Suprapubic skin (tissue), 4 donors: ENCODE data around the gene GORAB. TPM values are rescaled to one million over a fixed set of nuclear protein-coding genes. Genes with fewer than 3 reads are reported as not detected.

Source experiments
- DNase-seq, 2 donors: peaks; one replicate each; pipeline ENCODE4 v3.0.0-alpha.2; 2019; ENCODE audit warnings: low spot score in 2 of 2
- H3K27ac ChIP-seq: fragments of 200-600 bp; sonication (generic); one replicate; pipeline ENCODE4 v1.5.1; 2019
- H3K27me3 ChIP-seq: fragments of 200-600 bp; sonication (generic); one replicate; pipeline ENCODE4 v1.5.1; 2019
- H3K36me3 ChIP-seq: fragments of 200-600 bp; sonication (generic); one replicate; pipeline ENCODE4 v1.5.1; 2019
- H3K4me1 ChIP-seq: fragments of 200-600 bp; sonication (generic); one replicate; pipeline ENCODE4 v1.5.1; 2019
- H3K4me3 ChIP-seq: fragments of 200-600 bp; sonication (generic); one replicate; pipeline ENCODE4 v1.5.1; 2019; ENCODE audit warnings: mild to moderate bottlenecking
- H3K9me3 ChIP-seq: fragments of 200-600 bp; sonication (generic); one replicate; pipeline ENCODE4 v1.5.1; 2019
- EP300 ChIP-seq: sonication (generic); formaldehyde crosslinking; IDR thresholded peaks from one replicate; pipeline ENCODE4 v1.6.1; 2017; ENCODE audit warnings: antibody characterized with exemption
- POLR2A ChIP-seq, 2 donors: fragments of 450-650 bp; IDR thresholded peaks; one replicate each; pipeline ENCODE4 v1.6.1; 2017; ENCODE audit warnings: antibody characterized with exemption in 2 of 2, mild to moderate bottlenecking in 2 of 2, moderate library complexity in 2 of 2
- POLR2AphosphoS5 ChIP-seq, 3 donors: sonication (generic); formaldehyde crosslinking; IDR thresholded peaks; one replicate each; pipeline ENCODE4 v1.6.1; 2017; ENCODE audit warnings: antibody characterized with exemption in 3 of 3
- WGBS: methylation state at CpG from one replicate; pipeline ENCODE4 v1.1.5; 2018; 5-methylcytosine and 5-hydroxymethylcytosine counted together
- total RNA-seq, 4 donors: library from RNA; depleted of rRNA; stranded (reverse); fragments of >200 nt; gene quantifications; one replicate each; pipeline ENCODE4 v1.1.0, GENCODE V29; 2016
- TF ChIP-seq, protein P1 (sequence below), 2 donors: fragments of 200-600 bp in 1 of 2; fragments of 450-650 bp in 1 of 2; sonication (generic) in 1 of 2; IDR thresholded peaks; one replicate each; pipeline ENCODE4 v1.5.1; 2016 to 2019; ENCODE audit warnings: antibody characterized with exemption in 2 of 2, mild to moderate bottlenecking in 1 of 2, moderate library complexity in 1 of 2

The GORAB gene, protein sequence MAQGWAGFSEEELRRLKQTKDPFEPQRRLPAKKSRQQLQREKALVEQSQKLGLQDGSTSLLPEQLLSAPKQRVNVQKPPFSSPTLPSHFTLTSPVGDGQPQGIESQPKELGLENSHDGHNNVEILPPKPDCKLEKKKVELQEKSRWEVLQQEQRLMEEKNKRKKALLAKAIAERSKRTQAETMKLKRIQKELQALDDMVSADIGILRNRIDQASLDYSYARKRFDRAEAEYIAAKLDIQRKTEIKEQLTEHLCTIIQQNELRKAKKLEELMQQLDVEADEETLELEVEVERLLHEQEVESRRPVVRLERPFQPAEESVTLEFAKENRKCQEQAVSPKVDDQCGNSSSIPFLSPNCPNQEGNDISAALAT
- total RNA-seq = 10 to 100 TPM in 1 of 4 donors, 1 to 10 TPM in 3; 3.5 to 10.5 (median 7.7) TPM

DNA sequence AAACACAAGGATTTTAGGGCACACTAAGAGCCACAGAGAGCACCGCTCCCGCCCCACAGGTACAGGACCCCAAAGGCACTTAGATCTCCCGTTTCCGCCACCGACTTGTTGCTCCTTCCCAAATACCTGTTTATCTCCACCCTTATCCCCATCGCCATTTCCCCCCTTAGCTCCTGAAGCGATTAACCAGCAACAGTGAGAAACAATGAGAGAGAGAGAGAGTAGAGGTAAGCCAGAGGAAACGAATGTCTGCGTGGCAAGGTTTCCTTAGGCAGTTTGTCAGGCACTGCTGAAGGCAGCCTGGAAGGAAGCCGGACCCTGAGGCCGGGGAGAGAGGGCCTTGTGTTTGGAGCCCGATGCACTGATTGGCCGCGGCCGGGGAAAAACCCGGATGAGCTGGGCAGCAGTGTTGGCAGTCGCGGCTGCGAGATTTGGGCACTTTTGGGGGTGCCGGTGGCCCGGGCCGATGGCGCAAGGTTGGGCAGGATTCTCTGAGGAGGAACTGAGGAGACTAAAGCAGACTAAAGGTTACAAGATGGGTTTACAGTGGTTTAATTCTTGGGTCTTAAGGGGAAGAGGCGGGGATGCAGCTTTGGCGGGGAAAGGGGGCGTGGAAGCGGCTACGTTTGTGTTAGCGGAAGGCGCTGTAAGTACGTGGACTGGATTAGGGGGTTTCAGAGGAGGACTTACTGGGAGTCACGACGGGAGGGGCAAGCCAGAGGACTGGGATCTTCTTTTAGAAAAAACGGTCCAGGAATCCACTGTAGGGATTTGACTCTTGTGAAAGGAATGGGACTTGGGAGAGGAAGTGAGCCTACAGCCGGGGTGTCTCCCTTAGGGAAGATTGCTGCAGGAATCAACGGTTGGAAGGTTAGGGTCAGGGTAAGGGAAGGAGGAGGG is at the start of gene GORAB:
Gene GORAB, plus strand, starts transcription at position 409 of the 900 bp plus-strand sequence. Its CDS starts 58 bp downstream, at position 467.
- peak; percentile 95 to 96 for DNase-seq
- Histone ChIP-seq H3K27me3 (no peaks in the 10 kb centered on the region), H3K36me3 (no peaks in the 10 kb centered on the region), H3K9me3 (no peaks in the 10 kb centered on the region), H3K27ac (peak within 1 kb of the TSS; percentile 94), H3K4me3 (peak within 1 kb of the TSS; percentile 66), H3K4me1 (peaks cover 23% of the 10 kb centered on the region)
- WGBS = under 1% methylated on average over 36 of the region's 36 CpGs
- TF ChIP-seq POLR2AphosphoS5 (IDR thresholded peaks at IDR 0.05) (peak in 2 of 3 donors; percentile 7 to 63), POLR2A (IDR thresholded peaks at IDR 0.05) (peak; percentile 32 to 67), EP300 (no peak)

DNA sequence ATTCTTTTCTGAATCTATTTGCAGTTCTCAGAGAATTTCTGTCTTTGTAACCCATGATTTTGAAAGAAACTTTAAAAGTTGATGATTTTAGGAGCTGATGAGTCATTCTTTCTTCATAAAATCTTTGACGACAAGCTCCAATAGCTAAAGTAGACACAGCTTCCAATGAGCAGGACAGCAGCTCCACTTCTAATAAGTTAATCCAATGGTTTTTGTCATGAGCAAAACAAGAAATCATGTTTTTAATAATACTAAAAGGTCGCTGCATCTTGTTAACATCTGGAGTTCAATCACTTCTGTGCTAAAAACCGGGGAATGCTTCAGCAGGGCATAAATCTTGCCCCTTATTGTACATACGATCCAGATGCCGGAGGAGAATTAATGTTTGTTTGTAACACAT is 48.9 kb upstream of the GORAB start:
- Histone ChIP-seq H3K27ac (no peak overlapping the region), H3K4me1 (no peaks in the 10 kb centered on the region), H3K4me3 (no peak overlapping the region), H3K36me3 (no peaks in the 10 kb centered on the region), H3K9me3 (no peaks in the 10 kb centered on the region), H3K27me3 (no peaks in the 10 kb centered on the region)
- TF ChIP-seq POLR2A (IDR thresholded peaks at IDR 0.05) = no peak
- no peak for TF ChIP-seq POLR2AphosphoS5 (IDR thresholded peaks at IDR 0.05)
- no peak for TF ChIP-seq EP300
- TF ChIP-seq, protein P1, sequence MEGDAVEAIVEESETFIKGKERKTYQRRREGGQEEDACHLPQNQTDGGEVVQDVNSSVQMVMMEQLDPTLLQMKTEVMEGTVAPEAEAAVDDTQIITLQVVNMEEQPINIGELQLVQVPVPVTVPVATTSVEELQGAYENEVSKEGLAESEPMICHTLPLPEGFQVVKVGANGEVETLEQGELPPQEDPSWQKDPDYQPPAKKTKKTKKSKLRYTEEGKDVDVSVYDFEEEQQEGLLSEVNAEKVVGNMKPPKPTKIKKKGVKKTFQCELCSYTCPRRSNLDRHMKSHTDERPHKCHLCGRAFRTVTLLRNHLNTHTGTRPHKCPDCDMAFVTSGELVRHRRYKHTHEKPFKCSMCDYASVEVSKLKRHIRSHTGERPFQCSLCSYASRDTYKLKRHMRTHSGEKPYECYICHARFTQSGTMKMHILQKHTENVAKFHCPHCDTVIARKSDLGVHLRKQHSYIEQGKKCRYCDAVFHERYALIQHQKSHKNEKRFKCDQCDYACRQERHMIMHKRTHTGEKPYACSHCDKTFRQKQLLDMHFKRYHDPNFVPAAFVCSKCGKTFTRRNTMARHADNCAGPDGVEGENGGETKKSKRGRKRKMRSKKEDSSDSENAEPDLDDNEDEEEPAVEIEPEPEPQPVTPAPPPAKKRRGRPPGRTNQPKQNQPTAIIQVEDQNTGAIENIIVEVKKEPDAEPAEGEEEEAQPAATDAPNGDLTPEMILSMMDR (IDR thresholded peaks at IDR 0.05) = no peak
- WGBS = 52% methylated on average over 5 of the region's 5 CpGs
- no peak for DNase-seq

- no peak overlapping the region for H3K4me3 ChIP-seq
- no peaks in the 10 kb centered on the region for H3K27me3 ChIP-seq
- H3K4me1 ChIP-seq = no peaks in the 10 kb centered on the region
- H3K36me3 ChIP-seq = no peaks in the 10 kb centered on the region
- H3K9me3 ChIP-seq = no peaks in the 10 kb centered on the region
- DNase-seq = no peak
- TF ChIP-seq POLR2A (IDR thresholded peaks at IDR 0.05) = no peak
- TF ChIP-seq POLR2AphosphoS5 (IDR thresholded peaks at IDR 0.05) = no peak
- TF ChIP-seq EP300 = no peak
- TF ChIP-seq, protein P1 (IDR thresholded peaks at IDR 0.05) = no peak
- no peak overlapping the region for H3K27ac ChIP-seq
Observed at GRCh38 chr1:170487503-170487902, 44.5 kb upstream of the GORAB start.

DNA sequence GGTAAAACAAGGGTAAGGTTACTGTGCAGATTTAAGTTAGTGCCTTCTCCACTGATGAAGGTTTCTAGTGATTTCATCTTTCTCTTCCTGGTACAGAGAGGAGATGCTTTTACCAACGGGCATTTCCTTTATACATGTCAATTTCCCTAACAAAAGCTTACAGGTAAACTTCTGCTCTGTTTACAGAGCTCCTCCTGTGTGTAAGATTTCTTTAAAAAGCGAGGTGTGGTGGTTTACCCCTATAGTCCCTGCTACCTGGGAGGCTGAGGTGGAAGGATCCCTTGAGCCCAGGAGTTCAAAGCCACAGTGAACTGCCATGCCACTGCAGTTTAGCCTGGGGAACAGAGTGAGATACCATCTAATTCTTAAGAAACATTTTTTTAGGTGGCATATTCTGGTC is 40.7 kb upstream of the GORAB start:
- WGBS = 79% methylated on average over 2 of the region's 2 CpGs
- no peaks in the 10 kb centered on the region for H3K4me1 ChIP-seq
- H3K9me3 ChIP-seq = no peaks in the 10 kb centered on the region
- DNase-seq = no peak
- H3K27ac ChIP-seq = no peak overlapping the region
- H3K27me3 ChIP-seq = no peaks in the 10 kb centered on the region
- no peaks in the 10 kb centered on the region for H3K36me3 ChIP-seq
- TF ChIP-seq POLR2AphosphoS5 (IDR thresholded peaks at IDR 0.05) = no peak
- TF ChIP-seq, protein P1 (IDR thresholded peaks at IDR 0.05) = no peak
- TF ChIP-seq POLR2A (IDR thresholded peaks at IDR 0.05) = no peak
- TF ChIP-seq EP300 = no peak
- H3K4me3 ChIP-seq = no peak overlapping the region

DNA sequence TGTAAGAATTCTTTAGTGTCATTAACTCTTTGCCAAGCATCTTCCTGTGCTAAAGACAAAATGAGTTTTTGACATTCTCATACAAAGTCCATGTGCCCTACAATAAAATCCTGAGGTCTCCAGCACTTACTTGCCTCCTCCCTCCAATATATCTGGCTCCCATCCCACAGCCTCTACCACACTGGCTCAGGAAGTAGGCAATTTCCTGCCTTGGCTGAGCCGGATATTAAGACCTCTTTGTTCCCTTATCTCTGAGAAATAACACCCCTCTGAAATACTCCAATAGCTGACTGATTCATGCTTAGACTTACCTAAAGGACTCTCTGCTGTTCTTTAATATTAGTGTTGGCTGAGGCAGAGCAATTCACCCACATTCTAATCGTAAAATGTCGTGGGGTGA is 37.6 kb upstream of the GORAB start:
- H3K4me1 ChIP-seq = no peaks in the 10 kb centered on the region
- no peak overlapping the region for H3K27ac ChIP-seq
- no peaks in the 10 kb centered on the region for H3K27me3 ChIP-seq
- H3K9me3 ChIP-seq = no peaks in the 10 kb centered on the region
- no peaks in the 10 kb centered on the region for H3K36me3 ChIP-seq
- 39% methylated on average over 3 of the region's 3 CpGs for WGBS
- no peak for DNase-seq
- H3K4me3 ChIP-seq = no peak overlapping the region
- no peak for TF ChIP-seq EP300
- no peak for TF ChIP-seq POLR2A (IDR thresholded peaks at IDR 0.05)
- TF ChIP-seq POLR2AphosphoS5 (IDR thresholded peaks at IDR 0.05) = no peak
- TF ChIP-seq, protein P1 (IDR thresholded peaks at IDR 0.05) = no peak
